Measurements from ENCODE around the gene PPP1R18. TPM values are rescaled to one million over a fixed set of nuclear protein-coding genes. Genes with fewer than 3 reads are reported as not detected.
"Not testable (repeated sequence)": the region's sequence is repeated elsewhere in the genome, so short reads cannot be mapped to it uniquely, and the experiment has no call there.

The PPP1R18 gene
- total RNA-seq, 1 donor from 2014 or later: 41.7 TPM

GRCh38 chr6:30666300-30666699 lies 20.1 kb downstream of the PPP1R18 start:
- peak; percentile 54 for DNase-seq

DNA sequence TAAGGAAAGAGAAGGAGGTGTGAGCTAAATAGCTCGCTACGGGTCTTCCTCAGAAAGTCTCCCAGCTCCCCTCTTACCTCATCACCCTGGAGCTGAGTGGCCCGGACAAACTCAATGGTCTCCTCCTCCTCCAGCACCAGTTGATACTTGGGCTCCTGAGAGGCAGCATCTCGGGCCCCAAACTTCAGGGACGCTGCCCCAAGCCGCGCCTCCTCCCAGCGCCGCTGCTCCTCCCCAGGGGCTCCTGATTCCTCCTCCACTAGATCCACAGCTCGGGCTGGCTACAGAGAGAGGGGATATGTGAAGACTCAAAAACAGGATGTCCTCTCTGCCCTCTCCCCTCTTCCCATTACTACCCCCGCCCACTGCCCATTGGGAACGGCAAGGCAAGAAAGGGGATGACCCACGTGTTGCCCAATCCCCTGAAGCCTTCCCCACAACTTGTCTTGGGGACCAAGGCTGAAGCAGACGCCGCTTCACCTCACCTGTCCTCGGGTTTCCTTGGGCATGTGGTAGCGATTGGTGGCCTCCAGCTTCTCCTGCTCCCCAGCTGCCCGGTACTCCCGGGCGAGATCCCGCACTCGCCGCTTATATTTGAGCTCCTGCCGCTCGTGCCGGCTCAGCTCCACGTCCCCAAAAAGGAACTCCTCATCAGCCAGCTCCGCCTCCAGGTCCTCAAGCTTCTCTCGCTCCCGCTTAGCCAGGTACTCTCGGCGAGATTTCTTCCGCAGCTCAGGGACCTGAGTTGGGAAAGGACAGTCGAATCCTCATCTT lies 21.3 kb downstream of the PPP1R18 start:
- DNase-seq: no peak

DNA sequence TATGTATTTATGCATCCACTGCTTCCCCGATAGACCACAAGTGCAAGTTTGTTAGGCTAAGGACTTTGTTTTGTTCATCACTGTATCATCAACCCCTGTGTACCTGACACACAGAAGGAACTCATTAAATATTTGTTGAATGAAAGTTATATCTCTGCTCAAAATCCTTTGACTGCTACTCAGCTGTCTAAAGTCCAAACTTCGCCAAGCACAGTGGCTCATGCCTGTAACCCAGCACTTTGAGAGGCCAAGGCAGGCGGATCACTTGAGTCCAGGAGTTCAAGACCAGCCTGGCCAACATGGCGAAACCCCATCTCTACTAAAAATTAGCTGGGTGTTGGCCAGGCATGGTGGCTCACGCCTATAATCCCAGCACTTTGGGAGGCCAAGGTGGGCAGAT lies 28.5 kb downstream of the PPP1R18 start:
- DNase-seq: not testable (repeated sequence)

DNA sequence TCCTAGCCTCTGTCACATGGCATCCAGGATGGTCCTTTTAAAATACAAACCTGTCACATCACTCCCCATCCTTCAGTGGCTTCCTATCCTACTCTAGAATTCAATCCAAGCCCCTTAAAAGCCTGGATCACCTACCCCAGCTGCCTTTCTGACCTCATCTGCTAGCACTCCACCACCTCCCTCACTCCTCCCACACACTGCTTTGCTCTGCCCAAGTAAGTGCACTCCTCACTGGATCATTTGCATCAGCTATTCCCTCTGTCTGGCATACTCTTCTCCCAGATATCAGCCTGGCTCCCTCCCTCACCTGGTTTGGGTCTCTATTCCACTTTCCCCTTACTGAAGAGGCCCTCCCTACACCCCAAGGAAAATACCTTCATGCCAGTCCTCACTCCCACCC lies 29.0 kb downstream of the PPP1R18 start:
- no peak for DNase-seq

DNA sequence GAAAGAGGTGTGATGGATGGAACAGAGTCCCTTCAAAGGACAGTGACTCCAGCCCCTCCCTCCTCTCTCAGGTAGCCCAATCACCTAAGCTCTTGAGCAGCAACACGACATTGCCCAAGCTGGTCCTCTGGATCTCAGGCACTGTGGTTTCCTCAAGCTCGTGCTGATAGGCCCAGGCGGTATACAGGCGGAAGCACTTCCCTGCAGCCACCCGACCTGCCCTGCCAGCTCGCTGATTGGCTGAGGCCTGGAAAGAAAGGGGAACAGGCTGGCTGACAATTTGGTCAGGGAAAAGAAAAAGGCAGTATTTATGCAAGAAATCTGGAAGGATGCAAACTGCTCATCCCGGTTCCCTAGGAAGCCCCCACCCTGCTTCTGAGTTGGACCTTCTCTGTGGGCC lies 29.9 kb downstream of the PPP1R18 start:
- DNase-seq: no peak

DNA sequence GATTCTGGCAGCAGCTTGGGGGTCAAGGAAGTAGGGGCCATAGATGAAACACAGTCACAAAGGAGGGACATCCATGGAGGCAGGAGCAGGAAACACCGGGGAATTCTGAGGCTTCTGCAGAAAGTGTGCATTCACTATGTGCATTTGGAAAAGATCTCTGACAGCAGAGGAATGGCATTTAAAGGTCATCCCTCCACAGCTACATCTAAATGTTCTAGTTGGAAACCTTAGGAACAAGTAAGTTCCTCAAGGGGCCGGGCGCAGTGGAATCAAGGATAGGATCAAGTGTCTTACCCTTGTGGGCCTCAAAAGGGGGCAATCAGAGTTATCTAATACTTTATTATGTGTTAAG lies 30.7 kb downstream of the PPP1R18 start:
- DNase-seq: no peak

DNA sequence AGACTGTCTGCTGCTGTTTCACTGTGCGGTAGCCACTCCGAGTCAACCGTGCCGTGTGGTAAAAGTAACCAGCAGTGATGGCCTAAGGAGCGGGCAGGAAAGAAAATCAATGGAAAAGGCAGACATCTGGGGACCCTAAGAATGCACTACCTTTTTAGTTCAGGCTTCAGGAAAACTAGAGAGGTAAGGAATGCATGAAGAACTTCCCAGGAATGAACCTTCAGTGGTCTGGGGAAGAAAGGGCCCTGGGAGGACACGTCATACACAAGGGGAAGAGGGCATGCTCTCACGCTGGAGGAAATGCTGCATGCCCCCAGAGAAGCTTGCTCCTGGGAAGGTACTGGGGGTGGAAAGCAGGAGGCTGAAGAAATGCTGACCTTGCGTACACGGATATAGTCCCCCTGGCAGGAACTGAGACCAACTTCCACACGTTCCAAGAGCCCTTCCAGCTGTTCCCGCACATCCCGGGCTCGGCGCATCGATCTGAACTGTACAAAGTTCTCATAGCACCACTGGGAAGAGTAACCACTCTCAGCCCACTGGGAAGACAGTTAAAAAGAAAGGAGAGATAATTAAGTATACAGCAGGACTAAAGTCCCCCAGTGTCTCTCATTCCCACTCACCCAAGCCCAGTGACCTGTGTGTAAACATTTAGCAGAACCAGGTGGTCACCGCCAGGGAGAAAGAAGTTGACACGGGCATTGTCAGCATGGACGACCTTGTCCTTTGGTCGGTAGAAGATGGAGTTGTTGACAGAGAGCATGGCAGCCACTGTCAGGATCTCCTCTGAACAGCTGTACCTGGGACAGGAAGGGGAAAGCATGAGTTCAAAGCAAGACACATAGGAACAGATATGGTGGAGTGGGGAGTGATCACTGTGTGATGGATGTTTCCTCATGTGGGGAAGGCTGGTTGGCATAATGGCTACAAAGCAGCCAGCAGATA lies 31.4 kb downstream of the PPP1R18 start:
- no peak for DNase-seq

- DNase-seq: no peak
Measured at GRCh38 chr6:30651143-30651542, 35.3 kb downstream of the PPP1R18 start.

DNA sequence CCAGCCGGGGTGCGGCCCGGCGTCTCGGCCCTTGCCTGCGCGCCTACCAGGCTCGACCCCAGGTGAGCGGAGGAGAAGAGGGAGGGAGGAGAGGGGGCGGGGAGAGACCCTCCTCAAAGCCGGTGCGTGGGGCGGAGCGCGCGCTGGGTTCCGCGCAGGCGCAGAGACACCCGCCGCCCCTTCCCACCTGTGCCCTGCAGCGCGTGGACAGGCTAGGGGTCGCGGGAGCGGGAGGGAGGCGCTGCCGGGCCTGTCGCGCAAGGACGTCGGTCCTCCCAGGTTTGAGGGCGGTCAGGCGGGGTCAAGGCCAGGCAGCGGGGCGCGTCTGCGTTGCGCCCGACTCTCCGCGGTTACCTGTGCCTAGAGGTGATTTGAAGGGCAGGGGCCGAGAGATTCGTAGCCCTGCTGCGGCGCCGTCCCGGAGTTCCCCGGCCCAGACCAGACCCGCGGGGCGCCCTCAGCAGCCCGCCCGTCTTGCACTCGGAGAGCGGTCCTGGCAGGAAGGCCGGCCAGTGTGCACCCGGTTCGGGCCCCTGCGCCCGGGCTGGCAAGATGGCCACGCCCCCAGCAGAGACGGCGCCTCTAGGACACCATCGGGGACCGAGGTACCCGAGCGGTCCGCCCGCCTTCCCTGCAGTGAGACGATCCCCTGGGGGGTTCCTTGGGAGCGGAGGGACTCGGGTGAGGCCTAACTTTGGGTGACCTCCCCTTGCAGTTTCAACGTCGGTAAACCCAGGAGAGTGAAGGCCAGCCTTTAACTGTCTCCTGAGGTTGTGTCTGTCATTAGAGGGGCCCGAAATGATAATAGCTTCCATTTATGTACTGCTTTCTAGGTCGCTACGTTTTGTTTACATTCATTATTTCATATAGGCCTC lies 39.0 kb downstream of the PPP1R18 start:
- DNase-seq: peak; percentile 69

DNA sequence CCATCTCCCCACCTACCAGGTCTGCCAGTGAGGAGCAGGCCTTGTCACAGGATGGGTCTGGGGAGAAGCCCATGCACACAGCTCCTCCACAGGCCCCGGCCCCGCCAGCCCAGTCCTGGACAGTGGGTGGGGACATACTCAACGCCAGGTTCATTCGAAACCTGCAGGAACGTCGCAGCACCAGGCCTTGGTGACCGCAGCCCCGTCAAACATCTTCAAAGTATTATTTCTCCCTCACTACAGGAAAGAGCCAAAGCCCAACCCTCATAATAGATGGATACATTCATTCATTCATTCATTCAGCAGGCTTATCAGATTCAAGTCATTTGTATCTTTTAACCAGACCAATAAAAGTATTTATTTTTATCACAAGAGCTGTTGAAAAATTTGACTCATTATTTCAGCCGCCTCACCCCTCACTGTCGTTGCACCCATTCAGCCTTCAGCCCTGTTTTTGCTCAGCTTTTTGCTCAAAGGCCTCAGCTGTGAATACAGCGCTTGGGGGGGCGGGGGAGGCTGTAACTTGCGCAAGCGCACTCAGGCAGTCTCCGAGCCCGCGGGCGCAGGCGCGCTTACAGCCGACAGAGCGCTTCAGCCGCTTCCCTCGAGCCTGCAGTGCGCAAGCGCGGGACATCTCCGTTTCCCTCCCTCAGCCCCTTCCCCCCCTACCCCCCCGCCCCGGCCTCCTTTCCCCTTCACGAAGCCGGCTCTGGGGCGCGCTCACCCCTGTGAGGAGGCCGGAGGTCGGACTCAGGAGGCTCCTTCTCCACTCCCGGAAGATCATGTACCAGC lies 39.8 kb downstream of the PPP1R18 start, which contains the start of gene C6orf136:
TSS of gene C6orf136 (plus strand) at position 684 of the 792 bp plus-strand sequence. CDS start at position 783, 99 bp downstream.
- peak; percentile 96 for DNase-seq

- no peak for DNase-seq
Measured at GRCh38 chr6:30645989-30646388, 40.5 kb downstream of the PPP1R18 start.

GRCh38 chr6:30644769-30645168 lies 41.7 kb downstream of the PPP1R18 start:
- DNase-seq: no peak

DNA sequence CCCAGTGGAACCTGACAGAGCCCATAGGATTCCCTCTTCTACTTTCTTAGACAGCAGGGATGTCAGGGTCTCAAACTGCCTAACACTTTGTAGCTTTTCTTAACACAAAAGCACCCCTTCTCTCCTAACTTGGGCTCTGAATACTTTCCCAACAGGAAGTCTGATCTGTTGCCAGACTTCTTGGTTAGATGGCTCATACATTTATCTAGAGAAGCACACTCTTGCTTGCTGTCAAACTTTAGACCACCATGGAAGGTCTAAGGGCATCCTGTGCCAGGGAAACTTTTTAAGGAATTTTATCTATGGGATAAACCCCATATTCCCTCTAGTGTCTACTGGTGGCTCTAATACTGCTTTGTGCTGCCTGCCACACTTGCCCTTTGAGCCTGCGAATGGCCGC lies 42.8 kb downstream of the PPP1R18 start:
- DNase-seq: no peak

DNA sequence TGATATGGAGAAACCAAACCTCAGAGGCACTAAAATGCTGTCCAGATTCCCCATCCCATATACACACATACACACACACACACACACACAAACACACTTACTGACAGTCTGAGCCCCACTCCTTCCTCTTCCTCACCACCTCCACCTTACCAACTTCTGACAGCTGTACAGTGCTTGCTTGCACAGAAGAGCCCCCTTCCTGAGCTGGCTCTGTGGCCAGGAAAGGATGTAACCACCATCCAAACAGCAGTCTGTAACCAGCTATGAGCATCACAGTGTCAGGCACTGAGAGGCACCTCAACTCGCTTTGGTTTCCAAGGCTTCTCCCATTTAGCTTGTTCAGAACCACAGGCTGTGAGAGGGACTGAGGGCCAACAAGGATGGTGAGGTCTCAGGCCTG lies 45.4 kb downstream of the PPP1R18 start:
- no peak for DNase-seq

DNA sequence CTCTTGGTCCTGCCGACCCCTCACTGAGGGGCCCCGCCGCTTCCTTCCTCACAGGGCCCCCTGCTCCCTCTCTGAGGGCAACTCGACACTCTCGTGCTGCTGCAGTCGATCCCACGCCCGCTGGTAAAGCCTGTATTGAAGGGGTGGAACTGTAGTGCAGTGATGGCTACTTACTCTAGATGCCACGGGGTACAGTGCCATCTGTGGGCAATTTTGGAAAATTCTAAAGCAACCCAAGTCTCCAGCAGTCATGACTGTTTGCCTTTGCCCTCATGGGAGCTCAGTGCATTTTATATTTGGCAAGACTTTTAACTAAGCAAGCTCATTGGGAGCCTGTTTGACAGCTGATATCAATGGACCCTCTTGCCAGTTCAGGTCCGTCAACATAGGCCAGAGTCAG lies 46.0 kb downstream of the PPP1R18 start:
- no peak for DNase-seq

DNA sequence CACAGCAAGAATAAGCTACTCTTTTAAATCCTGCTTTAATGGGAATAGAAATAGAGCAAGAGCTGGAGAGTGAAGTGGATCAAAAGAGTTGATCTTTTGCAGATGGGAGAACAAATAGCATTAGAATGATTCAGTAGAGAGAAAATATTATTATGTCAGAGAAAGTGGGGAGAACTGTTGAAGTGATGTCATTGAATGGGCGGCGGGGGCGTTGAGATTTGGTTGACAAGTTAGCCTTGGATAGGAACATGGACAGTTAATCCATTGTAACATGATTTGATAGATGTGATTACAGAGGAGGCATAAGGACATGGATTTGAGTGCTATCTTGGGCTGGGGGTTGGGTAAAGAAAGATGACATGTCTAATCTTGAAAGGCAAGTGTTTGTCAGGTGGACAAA lies 50.6 kb downstream of the PPP1R18 start:
- DNase-seq: no peak

DNA sequence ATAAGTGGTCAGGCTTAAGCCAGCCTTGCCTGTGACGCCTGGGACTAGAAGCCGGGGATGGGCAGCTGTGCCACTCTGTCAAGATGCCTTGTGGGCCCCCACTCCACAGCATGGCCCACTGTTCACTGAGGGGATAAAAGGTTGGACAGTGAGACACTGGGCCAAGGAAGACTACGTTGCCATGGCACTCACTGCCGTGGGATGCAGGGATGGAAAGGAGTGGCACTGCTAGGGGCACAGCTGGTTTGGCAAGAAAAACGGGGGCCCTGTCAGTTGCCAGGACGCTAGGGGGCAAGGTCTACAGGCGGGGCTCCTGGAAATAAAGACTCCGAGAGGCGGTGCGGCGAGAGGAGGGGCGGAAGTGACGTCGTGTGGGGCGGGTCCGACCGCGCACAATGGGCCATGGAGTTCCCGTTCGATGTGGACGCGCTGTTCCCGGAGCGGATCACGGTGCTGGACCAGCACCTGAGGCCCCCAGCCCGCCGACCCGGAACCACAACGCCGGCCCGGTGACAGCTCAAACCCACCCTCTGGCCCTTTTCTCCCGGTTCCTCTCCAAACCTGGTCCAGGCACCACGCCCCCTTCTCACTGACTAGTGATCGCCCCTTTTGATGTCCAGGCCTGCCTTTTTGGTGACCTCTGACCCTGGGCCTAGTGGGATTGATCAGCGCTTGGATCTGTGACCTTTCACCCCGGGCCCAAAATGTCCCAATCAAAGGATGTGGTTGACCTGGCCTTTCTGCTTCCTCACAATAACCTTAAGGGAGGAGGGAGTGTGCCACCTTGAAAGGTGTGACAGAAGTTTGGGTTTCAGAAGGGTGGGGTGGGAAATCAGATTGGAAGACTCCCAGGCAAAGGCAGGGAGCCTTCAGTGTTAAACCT lies 59.7 kb downstream of the PPP1R18 start, which contains the start of gene ATAT1:
TSS of gene ATAT1 (plus strand) at position 391 of the 883 bp plus-strand sequence.
- DNase-seq: peak; percentile 92

Measured in dermis blood vessel endothelial cell (primary cell).